Measurements from ENCODE around the gene SND1. TPM values are rescaled to one million over a fixed set of nuclear protein-coding genes. Genes with fewer than 3 reads are reported as not detected.
"Not testable (repeated sequence)": the region's sequence is repeated elsewhere in the genome, so short reads cannot be mapped to it uniquely, and the experiment has no call there.

Gene SND1
- total and polyA plus RNA-seq, 2 donors from 2014 or later: 83.0 to 154 TPM

GRCh38 chr7:127961786-127962453 lies 309.9 kb downstream of the SND1 start:
- no peak for TF ChIP-seq CTCF (IDR thresholded peaks at IDR 0.05; ENCODE audit: borderline replicate concordance, extremely low read depth, insufficient read depth)
- intact Hi-C loops (cut with DNase I): no loop called here
- Histone ChIP-seq H3K4me3 (ENCODE audit: low read length in 3 of 3) (no peak overlapping the region), H3K27ac (ENCODE audit: low read depth in 2 of 2, low read length in 2 of 2) (no peak overlapping the region), H3K36me3 (ENCODE audit: control insufficient read depth in 2 of 3, insufficient read depth in 3 of 3, low read length in 3 of 3) (no peaks in the 10 kb centered on the region), H3K9me3 (ENCODE audit: control insufficient read depth in 2 of 3, insufficient read depth in 1 of 3, low read length in 3 of 3) (no peaks in the 10 kb centered on the region), H3K9ac (ENCODE audit: low read length in 3 of 3) (no peak overlapping the region), H3K4me1 (ENCODE audit: control insufficient read depth in 2 of 3, insufficient read depth in 2 of 3, low read depth in 1 of 3, low read length in 3 of 3) (no peaks in the 10 kb centered on the region), H3K27me3 (ENCODE audit: control insufficient read depth, insufficient read depth, low read length) (no peaks in the 10 kb centered on the region)
- FAIRE-seq (no peak), DNase-seq (no peak)

GRCh38 chr7:127962589-127963361 lies 310.8 kb downstream of the SND1 start:
- Histone ChIP-seq H3K36me3 (ENCODE audit: control insufficient read depth in 2 of 3, insufficient read depth in 3 of 3, low read length in 3 of 3) (no peaks in the 10 kb centered on the region), H3K27ac (ENCODE audit: low read depth in 2 of 2, low read length in 2 of 2) (no peak overlapping the region), H3K9ac (ENCODE audit: low read length in 3 of 3) (no peak overlapping the region), H3K4me1 (ENCODE audit: control insufficient read depth in 2 of 3, insufficient read depth in 2 of 3, low read depth in 1 of 3, low read length in 3 of 3) (no peaks in the 10 kb centered on the region), H3K4me3 (ENCODE audit: low read length in 3 of 3) (no peak overlapping the region), H3K27me3 (ENCODE audit: control insufficient read depth, insufficient read depth, low read length) (no peaks in the 10 kb centered on the region), H3K9me3 (ENCODE audit: control insufficient read depth in 2 of 3, insufficient read depth in 1 of 3, low read length in 3 of 3) (no peaks in the 10 kb centered on the region)
- intact Hi-C loops (cut with DNase I): no loop called here
- DNase-seq (no peak), FAIRE-seq (no peak)
- no peak for TF ChIP-seq CTCF (IDR thresholded peaks at IDR 0.05; ENCODE audit: borderline replicate concordance, extremely low read depth, insufficient read depth)

- H3K4me1 ChIP-seq (ENCODE audit: control insufficient read depth in 2 of 3, insufficient read depth in 2 of 3, low read depth in 1 of 3, low read length in 3 of 3); intact Hi-C loops (cut with DNase I); H3K27me3 ChIP-seq (ENCODE audit: control insufficient read depth, insufficient read depth, low read length); H3K9me3 ChIP-seq (ENCODE audit: control insufficient read depth in 2 of 3, insufficient read depth in 1 of 3, low read length in 3 of 3); DNase-seq; H3K27ac ChIP-seq (ENCODE audit: low read depth in 2 of 2, low read length in 2 of 2); H3K36me3 ChIP-seq (ENCODE audit: control insufficient read depth in 2 of 3, insufficient read depth in 3 of 3, low read length in 3 of 3); H3K4me3 ChIP-seq (ENCODE audit: low read length in 3 of 3); FAIRE-seq; H3K9ac ChIP-seq (ENCODE audit: low read length in 3 of 3): not testable (repeated sequence)
Measured at GRCh38 chr7:127963850-127964249, 311.9 kb downstream of the SND1 start.

GRCh38 chr7:127967281-127967680 lies 315.3 kb downstream of the SND1 start:
- DNase-seq: peak in 2 of 5 donors; percentile 19 to 23
- no peak for TF ChIP-seq CTCF (IDR thresholded peaks at IDR 0.05; ENCODE audit: borderline replicate concordance, extremely low read depth, insufficient read depth)
- Histone ChIP-seq H3K4me1 (ENCODE audit: control insufficient read depth in 2 of 3, insufficient read depth in 2 of 3, low read depth in 1 of 3, low read length in 3 of 3) (peaks cover 0 to 3% (median 0%) of the 10 kb centered on the region in 3 donors), H3K27me3 (ENCODE audit: control insufficient read depth, insufficient read depth, low read length) (no peaks in the 10 kb centered on the region), H3K9ac (ENCODE audit: low read length in 3 of 3) (no peak overlapping the region), H3K4me3 (ENCODE audit: low read length in 3 of 3) (no peak overlapping the region), H3K27ac (ENCODE audit: low read depth in 2 of 2, low read length in 2 of 2) (no peak overlapping the region), H3K36me3 (ENCODE audit: control insufficient read depth in 2 of 3, insufficient read depth in 3 of 3, low read length in 3 of 3) (no peaks in the 10 kb centered on the region), H3K9me3 (ENCODE audit: control insufficient read depth in 2 of 3, insufficient read depth in 1 of 3, low read length in 3 of 3) (no peaks in the 10 kb centered on the region)
- intact Hi-C loops (cut with DNase I): no loop called here
- FAIRE-seq: no peak

Measured in kidney (tissue), 14 donors.